Measurements from ENCODE around the gene MMEL1.
"Not testable (repeated sequence)": the region's sequence is repeated elsewhere in the genome, so short reads cannot be mapped to it uniquely, and the experiment has no call there.

Gene MMEL1, protein sequence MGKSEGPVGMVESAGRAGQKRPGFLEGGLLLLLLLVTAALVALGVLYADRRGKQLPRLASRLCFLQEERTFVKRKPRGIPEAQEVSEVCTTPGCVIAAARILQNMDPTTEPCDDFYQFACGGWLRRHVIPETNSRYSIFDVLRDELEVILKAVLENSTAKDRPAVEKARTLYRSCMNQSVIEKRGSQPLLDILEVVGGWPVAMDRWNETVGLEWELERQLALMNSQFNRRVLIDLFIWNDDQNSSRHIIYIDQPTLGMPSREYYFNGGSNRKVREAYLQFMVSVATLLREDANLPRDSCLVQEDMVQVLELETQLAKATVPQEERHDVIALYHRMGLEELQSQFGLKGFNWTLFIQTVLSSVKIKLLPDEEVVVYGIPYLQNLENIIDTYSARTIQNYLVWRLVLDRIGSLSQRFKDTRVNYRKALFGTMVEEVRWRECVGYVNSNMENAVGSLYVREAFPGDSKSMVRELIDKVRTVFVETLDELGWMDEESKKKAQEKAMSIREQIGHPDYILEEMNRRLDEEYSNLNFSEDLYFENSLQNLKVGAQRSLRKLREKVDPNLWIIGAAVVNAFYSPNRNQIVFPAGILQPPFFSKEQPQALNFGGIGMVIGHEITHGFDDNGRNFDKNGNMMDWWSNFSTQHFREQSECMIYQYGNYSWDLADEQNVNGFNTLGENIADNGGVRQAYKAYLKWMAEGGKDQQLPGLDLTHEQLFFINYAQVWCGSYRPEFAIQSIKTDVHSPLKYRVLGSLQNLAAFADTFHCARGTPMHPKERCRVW

DNA sequence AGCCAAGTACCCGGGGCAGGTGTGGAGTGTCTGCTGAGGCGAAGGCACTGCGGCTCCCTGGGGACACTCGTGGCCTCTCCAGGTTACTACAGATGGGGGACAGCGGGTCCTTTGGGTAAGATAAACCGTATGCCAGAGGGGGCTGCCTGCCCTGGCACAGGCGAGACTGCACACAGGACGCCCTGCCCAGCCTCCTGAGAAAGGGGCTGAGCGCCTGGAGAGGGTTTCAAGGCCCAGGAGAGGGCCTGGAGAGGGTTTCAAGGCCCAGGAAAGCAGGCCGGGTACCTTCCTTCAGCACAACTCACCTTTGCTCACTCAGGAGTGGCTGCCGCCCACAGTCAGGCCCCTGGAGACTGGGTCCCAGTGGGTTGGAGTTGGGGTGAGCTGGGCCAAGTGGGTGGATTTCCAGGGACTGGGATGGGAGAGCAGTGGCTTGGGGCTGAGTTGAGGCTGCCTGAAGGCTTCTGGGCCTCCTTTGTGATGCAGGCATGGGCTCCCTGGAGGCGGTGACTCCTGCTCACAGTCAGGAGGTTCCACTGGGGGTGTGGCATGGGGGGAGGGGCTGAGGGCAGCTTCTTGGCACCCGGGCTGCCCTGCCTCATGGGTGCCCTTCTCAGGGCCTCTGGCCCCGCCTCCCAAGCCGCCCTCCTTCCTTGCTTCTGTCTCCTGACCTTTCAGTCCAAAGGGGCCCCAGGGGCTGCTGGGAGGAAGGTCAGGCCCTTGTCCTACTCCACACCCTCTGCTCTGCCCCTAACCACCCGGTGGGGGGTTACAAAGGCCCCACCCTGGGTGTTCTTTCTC is at the start of gene MMEL1:
Gene MMEL1 (minus strand): TSS at position 456 of the 801 bp plus-strand sequence. CDS start 3,532 bp downstream, outside the sequence.
- no peak for DNase-seq (ENCODE audit: low spot score)

DNA sequence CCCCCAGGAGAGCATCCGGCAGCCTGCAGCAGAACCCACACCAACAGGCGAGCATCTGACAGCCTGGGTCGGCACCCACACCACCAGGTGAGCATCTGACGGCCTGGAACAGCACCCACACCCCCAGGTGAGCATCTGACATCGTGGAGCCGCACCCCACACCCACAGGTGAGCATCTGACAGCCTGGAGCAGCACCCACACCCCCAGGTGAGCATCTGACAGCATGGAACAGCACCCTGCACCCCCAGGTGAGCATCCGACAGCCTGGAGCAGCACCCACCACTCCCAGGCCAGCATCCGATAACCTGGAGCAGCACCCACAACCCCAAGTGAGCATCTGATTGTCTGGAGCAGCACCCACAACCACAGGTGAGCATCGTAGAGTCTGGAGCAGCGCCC is 43.9 kb upstream of the MMEL1 start:
- DNase-seq (ENCODE audit: low spot score), result not testable (repeated sequence)

DNA sequence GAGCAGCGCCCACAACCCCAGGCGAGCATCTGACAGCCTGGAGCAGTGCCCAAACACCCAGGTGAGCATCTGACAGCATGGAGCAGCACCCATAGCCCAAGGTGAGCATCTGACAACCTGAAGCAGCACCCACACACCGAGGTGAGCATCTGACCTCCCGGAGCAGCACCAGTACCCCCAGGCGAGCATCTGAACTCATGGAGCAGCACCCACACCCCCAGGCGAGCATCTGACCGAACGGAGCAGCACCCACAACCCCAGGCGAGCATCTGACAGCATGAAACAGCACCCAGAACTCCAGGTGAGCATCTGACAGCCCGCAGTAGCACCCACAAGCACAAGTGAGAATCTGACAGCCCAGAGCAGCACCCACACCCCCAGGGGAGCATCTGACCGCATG is 38.8 kb upstream of the MMEL1 start:
- not testable (repeated sequence) for DNase-seq (ENCODE audit: low spot score)

DNA sequence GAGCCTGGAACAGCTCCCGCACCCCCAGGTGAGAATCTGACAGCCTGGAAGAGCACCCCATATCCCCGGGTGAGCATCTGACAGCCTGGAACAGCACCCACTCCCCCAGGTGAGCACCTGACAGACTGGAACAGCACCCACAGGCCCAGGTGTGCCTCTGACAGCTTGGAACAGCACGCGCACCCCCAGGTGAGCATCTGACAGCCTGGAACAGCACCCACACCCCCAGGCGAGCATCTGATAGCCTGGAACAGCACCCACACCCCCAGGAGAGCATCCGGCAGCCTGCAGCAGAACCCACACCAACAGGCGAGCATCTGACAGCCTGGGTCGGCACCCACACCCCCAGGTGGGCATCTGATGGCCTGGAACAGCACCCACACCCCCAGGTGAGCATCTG is 27.0 kb upstream of the MMEL1 start:
- not testable (repeated sequence) for DNase-seq (ENCODE audit: low spot score)

DNA sequence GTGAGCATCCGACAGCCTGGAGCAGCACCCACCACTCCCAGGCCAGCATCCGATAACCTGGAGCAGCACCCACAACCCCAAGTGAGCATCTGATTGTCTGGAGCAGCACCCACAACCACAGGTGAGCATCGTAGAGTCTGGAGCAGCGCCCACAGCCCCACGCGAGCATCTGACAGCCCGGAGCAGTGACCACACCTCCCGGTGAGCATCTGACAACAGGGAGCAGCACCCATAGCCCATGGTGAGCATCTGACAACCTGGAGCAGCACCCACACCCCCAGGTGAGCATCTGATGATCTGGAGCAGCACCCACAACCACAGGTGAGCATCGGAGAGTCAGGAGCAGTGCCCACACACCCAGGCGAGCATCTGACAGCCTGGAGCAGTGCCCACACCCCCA is 25.1 kb upstream of the MMEL1 start:
- not testable (repeated sequence) for DNase-seq (ENCODE audit: low spot score)

DNA sequence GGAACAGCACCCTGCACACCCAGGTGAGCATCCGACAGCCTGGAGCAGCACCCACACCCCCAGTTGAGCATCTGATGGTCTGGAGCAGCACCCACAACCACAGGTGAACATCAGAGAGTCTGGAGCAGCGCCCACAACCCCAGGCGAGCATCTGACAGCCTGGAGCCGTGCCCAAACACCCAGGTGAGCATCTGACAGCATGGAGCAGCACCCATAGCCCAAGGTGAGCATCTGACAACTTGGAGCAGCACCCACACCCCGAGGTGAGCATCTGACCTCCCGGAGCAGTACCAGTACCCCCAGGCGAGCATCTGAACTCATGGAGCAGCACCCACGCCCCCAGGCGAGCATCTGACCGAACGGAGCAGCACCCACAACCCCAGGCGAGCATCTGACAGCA is 24.3 kb upstream of the MMEL1 start:
- not testable (repeated sequence) for DNase-seq (ENCODE audit: low spot score)

DNA sequence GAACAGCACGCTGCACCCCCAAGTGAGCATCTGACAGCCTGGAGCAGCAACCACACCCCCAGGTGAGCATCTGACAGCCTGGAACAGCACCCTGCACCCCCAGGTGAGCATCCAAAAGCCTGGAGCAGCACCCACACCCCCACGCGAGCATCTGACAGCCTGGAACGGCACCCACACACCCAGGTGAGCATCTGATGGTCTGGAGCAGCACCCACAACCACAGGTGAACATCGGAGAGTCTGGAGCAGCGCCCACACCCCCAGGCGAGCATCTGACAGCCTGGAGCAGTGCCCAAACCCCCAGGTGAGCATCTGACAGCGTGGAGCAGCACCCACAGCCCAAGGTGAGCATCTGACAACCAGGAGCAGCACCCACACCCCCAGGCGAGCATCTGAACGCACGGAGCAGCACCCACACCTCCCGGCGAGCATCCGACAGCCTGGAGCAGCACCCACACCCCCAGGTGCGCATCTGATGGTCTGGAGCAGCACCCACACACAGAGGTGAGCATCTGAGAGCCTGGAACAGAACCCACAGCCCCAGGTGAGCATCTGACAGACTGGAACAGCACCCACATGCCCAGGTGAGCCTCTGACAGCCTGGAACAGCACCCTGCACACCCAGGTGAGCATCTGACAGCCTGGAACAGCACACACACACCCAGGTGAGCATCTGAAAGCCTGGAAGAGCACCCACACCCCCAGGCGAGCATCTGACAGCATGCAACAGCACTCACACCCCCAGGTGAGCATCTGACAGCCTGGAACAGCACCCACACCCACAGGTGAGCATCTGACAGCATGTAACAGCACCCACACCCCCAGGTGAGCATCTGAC is 23.0 kb upstream of the MMEL1 start:
- DNase-seq (ENCODE audit: low spot score), result not testable (repeated sequence)

DNA sequence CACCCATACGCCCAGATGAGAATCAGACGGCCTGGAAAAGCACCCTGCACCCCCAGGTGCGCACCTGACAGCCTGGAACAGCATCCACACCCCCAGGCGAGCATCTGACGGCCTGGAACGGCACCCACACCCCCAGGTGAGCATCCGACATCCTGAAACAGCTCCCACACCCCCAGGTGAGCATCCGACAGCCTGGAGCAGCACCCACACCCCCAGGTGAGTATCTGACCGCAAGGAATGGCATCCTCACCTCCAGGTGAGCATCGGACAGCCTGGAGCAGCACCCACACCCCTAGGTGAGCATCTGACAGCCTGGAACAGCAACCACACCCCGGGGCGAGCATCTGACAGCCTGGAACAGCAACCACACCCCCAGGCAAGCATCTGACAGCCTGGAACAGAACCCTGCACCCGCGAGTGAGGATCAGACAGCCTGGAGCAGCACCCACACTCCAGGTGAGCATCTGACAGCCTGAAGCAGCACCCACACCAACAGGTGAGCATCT is 21.7 kb upstream of the MMEL1 start:
- DNase-seq (ENCODE audit: low spot score), result not testable (repeated sequence)

DNA sequence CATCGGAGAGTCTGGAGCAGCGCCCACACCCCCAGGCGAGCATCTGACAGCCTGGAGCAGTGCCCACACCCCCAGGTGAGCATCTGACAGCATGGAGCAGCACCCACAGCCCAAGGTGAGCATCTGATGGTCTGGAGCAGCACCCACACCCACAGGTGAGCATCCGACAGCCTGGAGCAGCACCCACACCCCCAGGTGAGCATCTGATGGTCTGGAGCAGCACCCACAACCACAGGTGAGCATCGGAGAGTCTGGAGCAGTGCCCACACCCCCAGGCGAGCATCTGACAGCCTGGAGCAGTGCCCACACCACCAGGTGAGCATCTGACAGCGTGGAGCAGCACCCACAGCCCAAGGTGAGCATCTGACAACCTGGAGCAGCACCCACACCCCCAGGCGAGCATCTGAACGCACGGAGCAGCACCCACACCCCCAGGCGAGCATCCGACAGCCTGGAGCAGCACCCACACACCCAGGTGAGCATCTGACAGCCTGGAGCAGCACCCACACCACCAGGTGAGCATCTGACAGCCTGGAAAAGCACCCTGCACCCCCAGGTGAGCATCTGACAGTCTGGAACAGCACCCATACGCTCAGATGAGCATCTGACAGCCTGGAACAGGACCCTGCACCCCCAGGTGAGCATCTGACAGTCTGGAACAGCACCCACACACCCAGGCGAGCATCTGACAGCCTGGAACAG is 21.1 kb upstream of the MMEL1 start:
- not testable (repeated sequence) for DNase-seq (ENCODE audit: low spot score)

DNA sequence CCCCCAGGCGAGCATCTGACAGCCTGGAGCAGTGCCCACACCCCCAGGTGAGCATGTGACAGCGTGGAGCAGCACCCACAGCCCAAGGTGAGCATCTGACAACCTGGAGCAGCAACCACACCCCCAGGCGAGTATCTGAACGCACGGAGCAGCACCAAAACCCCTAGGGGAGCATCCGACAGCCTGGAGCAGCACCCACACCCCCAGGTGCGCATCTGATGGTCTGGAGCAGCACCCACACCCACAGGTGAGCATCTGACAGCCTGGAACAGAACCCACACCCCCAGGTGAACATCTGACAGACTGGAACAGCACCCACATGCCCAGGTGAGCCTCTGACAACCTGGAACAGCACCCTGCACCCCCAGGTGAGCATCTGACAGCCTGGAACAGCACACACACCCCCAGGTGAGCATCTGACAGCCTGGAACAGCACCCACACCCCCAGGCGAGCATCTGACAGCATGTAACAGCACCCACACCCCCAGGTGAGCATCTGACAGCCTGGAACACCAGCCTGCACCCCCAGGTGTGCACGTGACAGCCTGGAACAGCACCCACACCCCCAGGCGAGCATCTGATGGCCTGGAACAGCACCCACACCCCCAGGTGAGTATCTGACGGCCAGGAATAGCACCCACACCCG is 20.2 kb upstream of the MMEL1 start:
- DNase-seq (ENCODE audit: low spot score), result not testable (repeated sequence)

DNA sequence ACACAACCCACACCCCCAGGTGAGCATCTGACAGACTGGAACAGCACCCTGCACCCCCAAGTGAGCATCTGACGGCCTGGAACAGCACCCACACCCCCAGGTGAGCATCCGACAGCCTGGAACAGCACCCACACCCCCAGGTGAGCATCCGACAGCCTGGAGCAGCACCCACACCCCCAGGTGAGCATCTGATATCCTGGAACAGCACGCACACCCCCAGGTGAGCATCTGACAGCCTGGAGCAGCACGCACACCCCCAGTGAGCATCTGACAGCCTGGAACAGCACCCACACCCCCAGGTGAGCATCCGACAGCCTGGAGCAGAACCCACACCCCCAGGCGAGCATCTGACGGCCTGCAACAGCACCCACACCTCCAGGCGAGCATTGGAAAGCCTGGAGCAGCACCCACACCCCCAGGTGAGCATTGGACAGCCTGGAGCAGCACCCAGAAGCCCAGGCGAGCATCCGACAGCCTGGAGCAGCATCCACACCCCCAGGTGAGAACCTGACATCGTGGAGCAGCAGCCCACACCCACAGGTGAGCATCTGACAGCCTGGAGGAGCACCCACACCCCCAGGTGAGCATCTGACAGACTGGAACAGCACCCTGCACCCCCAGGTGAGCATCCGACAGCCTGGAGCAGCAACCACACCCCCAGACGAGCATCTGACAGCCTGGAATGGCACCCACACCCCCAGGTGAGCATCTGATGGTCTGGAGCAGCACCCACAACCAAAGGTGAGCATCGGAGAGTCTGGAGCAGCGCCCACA is 19.5 kb upstream of the MMEL1 start:
- DNase-seq (ENCODE audit: low spot score), result not testable (repeated sequence)

DNA sequence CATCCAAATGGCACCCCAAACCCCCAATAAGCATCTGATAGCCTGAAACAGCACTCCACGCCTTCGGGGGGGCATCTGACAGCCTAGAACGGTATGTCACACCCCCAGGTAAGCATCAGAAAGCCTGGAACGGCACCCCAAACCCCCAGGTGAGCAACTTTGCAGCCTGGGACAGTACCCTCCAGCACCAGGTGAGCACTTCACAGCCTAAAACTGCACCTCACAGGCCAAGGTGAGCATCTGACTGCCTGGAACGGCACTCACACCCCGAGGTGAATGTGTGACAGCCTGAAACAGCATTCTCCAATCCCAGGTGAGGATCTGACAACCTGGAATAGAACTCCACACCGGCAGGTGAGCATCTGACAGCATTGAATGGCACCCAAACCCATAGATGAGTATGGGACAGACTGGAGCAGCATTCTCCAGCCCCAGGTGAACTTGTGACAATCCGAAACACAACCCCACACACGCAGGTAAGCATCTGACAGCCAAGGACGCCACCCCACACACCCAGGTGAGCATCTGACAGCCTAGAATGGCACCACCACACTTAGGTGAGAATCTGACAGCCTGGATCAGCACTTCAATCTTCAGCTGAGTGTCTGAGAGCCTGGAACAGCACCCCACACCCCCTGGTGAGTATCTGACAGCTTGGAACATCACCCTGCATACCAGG is 18.3 kb upstream of the MMEL1 start:
- DNase-seq (ENCODE audit: low spot score), result no peak

DNA sequence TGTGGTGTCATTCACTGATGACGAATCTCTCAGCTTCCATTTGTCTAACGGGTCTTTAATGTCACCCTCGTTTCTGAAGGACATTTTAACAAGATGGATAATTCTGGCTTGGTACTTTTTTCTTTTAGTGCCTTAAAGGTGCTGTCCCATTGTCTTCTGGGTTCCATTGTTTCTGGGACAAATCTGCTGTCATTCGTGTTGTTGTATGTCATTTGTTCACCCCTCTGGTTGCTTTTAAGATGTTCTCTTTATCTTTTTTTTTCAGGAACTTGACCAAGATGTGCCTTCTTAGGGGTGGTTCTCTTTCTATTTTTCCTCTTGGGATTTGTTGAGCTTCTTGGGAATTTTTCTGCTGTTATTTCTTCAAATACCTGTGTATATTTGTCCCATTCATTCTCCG is 14.0 kb upstream of the MMEL1 start:
- DNase-seq (ENCODE audit: low spot score), result no peak

DNA sequence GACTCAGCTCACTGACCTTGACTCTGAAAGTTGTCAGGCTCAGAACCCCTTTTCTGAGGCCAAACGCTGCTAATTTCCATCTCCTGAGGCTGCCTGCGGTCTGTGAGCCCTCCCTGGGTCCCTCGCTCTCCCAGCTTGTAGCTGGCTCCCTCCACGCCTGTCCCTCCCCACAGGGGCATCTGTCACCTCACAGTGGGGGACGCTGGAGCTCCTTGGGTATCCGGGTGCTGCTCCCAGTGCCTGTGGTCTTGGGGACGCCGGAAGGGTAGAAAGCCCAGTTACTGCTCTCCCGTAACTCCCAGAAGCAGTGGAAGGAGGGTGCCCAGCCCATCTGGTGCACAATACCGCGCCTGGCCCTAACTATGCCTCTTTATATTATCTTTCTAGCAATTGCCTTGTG is 13.0 kb upstream of the MMEL1 start:
- no peak for DNase-seq (ENCODE audit: low spot score)

DNA sequence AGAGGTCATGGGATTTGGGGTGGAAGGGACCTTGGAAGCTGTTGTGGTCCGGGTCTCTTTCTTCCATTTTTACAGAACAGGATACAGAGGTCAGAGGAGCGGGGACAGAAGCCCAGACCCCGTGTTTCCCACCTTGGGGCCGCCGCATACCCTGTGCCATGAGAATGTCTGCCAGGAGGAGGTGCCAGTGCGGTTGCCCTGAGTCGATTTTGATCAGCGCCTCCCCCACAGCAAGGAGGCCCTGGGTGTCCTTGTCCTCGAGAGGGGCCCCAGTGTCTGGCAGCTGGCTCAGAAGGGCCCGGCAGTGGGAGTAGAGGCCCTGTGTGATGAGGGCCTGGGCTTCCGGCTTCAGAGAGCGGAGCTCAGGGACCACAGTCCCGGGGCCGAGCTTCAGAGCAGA is 12.3 kb upstream of the MMEL1 start:
- no peak for DNase-seq (ENCODE audit: low spot score)

DNA sequence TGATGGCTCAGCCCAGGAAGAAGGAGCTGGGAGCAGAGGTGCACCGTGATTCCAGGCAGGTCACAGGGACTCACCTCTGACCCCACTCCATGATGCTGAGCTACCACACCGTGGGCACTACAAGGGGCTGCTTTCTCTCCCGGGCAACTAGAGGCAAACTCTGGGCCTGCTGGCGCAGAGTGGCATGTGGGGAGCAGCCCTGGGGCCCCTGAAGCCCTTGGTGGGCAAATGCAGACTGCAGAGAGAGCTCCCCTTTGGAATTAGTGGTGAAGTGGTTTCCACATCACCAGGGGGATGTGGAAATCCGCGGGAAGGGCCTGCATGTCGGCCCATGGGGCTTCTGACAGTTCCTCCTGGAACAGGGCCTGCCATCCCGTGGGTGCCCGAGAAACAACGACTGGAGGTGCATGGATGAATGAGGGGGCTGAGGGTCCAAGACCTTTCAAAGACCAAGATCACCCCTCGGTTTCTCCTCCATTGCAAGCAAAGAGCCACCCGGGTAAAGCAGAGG is 11.8 kb upstream of the MMEL1 start:
- no peak for DNase-seq (ENCODE audit: low spot score)

DNA sequence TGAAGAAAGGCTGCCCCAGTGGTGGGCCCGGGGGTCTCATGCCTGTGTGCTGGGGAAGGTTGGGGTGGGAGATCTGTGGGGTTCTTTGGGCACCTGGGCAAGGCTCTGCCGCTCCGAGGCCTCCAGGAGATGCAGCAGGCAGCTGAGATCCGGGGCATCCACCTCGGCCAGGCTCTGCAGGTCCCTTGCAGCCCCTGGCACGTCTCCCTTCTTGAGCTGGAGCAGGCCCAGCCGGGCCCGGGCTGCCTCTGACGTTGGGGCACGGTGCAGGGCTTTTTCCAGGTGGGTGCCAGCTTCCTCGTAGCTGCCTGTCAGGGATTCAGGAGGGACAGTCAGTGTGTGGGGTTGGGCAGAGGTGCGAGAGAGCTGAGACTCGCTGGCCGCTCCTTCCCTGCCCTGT is 11.4 kb upstream of the MMEL1 start:
- no peak for DNase-seq (ENCODE audit: low spot score)

DNA sequence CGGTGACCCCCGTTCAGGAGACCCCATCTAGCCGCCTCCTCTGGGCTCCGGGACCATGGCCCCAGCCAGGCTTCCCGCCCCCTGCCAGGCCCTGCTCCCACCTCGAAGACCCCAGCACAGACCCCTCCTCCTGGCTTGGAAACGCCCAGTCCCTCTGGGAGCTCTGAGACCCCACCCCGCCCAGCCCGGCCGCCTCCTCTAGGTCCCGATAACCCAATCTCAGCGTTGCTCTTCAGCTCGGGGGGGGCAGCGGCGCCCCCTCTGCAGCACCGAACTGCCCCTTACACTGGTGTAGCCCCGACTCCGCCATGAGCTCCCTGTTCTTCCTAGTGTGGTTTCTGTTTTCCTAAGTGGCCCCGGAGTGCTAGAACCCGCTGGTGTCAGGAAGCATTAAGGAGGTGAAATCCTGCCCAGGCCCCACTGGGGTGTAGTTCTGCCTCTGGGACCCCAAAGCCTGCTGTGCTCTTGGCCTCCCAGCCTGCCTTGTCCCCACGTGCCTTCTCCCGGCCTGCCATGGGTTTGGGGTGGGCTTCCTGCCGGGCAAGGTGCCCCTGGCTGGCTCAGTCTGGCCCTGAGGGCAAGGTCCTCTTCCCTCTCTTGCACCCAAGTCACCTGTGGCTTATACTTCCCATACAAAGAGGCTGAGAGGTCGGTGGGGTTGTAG is 10.7 kb upstream of the MMEL1 start:
- no peak for DNase-seq (ENCODE audit: low spot score)

Data from HuH-7.5 (cell line).